CD4-positive, alpha-beta T cell treated with Interleukin-6 for 4 hours (primary cell): ENCODE data around the gene TIPIN.
A peak's percentile ranks its signal among the peaks of the same experiment; 100 is the strongest.

ENCODE experiments used
- DNase-seq: peaks from one replicate; pipeline ENCODE4 v3.0.0-alpha.2; 2020; ENCODE audit warnings: mixed read lengths

Gene TIPIN

DNA sequence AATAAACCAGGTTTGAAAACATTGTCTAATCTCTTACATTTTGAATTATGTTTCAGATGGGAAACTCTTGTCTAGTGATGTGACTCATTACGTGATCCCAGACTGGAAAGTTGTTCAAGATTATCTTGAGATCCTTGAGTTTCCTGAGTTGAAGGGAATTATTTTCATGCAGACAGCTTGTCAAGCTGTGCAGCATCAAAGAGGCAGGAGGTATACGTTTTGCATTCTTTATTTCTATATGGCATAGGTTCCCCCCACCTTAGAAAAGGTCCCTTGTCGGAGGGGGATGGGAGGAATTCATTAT, 61.6 kb downstream of the TIPIN start:
- DNase-seq: no peak

DNA sequence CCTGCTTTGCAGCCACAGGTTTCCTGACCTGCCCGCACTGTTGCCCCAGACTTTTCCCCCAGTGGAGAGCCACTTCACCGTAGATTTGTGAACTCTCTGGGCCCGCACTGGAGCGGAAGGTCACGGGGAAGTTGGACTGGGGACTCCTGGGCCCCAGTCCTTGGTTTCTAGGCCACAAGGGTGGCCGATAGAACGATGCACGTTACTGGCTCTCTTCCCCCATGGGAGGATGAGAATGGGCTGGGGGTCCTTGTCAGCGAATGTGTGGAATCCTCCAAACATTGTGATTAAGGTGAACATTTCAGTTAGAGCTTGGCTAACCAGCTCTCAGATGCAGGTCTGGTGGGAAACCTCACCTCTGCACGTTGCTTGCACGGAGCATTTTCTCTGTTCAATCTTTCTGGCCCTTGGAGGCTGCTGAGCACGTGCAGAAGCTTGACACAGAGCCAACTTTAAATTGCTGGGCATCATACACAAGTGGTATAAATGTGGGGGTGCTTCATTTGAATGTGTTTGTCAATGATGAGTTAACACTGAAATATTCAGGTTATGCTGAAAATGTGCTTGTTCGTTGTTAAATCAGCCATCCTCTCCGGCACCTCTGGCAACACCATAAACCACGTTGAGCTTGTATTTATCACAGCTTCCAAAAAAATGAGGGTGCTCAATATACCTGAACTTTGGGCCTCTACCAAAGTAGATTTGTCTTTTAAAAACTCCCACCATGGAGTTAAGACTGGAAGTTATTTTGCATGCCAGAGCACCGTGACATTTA, 62.1 kb downstream of the TIPIN start:
- peak; percentile 19 for DNase-seq

DNA sequence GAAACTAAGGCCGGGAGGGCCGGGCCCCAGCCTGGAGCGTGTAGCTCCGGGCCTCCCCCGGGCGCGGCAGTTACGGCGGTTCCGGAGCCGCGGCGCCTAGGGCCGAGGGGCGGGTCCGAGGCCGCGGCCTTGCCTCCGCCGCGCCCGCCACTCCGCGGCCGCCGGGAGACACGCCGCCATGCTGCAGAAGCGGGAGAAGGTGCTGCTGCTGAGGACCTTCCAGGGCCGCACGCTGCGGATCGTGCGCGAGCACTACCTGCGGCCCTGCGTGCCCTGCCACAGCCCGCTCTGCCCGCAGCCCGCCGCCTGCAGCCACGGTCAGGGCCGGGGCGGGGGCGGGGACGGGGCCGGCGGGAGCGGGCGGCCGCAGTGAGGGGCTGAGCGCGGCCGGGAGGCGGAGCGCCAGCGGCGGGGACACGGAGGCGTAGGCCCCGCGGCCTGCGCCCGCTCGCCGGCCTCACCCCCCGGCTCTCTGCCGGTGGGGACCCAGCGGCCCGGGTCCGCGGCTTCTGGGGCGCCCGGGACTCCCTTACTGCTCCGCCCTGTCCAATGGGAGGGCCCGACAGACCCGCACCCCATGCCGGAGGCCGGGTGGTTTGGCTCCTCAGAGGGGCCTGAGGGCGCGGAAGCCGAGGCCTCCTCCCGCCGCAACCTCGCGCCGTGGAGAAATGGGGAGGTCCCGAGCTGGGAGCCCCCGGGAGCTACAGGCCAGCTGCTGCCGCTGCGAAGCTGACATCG, 62.9 kb downstream of the TIPIN start, which contains the start of gene DIS3L:
TSS of gene DIS3L (plus strand) at position 150 of the 738 bp plus-strand sequence. CDS start at position 179, 29 bp downstream.
- DNase-seq: peak; percentile 75

DNA sequence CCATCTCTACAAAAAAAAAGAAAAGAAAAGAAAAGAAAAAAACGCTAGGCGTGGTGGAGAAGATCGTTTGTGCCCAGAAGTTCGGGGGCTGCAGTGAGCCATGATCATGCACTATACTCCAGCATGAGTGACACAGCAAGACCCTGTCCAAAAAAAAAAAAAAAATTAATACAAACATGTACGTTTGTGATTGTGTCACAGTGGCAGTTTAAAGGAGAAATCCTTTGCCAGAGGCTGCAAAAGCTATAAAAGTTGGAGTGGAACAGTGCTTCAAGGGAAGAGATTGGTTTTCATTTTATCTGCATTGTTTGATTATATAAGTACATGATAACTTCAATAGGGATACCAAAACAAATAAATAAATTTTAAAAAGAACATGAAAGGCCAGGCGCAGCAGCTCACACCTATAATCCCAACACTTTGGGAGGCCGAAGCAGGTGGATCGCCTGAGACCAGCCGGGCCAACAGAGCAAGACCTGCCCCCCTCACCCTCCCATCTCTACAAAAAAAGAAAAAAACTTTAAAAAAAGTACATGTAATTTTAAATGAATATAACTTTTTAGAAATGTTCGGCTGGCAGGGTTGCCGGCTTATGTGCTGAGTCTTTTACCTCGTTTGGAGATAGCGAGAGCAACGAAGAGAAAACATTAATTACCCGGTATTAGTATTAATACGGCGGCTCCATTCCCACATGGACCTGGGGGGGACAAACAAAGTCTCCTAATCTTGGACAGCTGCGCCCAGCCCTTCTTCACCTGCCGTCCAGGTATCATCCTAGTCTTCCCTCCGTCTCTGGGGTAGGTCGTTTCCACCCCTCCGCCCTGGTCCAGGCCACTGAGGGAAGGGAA, 63.7 kb downstream of the TIPIN start:
- no peak for DNase-seq

DNA sequence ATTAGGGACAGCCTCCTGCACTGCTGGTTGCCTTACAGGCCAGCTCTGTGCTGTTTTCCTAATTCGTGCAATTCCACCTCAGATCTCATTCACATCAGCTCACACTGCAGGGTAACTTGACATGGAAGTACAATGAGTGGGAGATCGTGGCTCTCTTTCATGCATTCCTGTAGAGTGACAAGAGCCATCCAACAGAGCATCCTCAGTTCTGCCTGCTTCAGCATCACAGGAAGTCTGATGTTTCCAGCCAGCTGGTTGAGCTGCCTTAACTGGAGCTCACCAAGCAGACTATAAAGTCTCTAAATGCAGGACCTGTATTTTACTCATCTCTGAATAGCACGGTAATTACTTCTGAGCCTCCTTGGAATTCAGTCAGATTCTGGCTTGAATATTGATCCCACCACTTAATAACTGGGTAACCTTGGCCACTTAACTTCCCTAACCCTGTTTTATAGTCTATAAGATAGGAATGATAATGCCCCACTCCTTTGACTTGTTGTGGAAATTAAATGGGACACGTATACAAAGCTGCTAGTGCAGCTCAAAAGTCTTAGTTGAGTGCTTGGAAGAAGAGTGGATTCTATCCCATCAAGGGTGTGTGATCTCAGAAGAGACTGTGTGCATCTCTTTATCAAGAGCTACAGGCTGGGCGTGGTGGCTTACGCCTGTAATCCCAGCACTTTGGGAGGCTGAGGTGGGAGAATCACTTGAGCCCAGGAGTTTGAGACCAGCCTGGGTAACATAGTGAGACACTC, 64.5 kb downstream of the TIPIN start:
- no peak for DNase-seq

DNA sequence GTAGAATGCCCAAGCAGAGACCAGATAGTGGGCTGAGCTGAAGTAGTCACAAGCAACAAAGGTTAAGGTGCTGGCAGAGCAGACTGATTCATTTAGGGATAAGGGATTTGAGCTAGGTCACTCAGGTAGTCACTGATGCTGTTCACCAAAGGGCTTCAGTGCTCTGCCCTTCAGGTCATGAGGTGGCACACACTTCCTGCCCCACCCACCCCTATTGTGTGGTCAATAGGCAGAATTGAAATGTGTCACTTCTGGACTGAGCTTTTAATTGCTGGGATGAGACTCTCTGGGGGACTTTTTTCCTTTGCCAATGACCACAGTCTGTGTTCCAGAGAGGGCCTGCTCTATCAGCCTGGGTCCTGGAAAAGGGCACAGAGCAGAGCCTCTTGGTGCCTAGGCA, 66.0 kb downstream of the TIPIN start:
- no peak for DNase-seq

DNA sequence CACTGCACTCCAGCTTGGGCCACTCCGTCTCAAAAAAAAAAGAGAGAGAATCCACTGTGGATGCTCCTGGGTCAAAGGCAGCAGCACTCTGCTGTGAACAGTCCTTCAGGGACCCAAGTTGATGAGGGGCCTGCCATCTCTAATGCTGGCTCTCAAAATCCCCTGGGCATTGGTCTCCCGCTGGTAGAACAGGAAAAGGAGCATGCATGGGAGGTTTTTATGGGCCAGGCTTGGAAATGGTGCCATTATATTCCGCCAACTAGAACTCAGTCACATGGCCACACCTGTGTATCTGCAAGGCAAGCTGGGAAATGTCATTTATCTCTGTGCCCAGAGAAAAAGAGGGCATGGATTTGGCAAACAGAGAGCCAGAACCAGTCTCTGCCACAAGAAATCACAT, 66.5 kb downstream of the TIPIN start:
- no peak for DNase-seq

DNA sequence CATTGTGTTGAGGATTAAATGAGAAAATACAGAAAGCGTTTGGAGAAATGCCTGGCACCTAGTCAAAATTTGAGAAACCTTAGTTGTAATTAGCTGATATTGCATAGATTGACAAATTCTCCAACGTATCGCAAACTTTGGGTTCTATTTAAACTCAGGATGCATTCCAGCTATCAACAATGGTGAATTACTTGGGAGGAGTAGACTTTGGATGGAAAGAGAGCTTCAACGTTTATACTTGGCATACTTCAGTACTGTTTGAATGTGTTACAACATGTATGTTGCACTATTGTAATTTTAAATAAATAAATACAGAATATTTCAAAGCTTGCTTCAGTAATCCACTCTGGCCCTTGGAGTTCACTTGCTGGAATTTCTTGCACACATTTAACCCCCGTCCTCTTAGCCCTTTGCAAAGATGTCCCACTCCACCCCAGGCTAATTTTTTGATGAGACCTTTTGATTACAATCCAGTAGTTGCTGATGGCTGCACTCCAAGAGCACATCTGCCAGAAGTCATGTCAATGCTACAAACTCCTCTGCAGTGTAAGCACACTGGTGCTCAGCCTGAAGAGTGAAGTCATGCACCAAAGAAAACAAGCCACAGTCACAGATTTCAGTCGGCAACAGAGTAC, 67.8 kb downstream of the TIPIN start:
- DNase-seq: no peak

DNA sequence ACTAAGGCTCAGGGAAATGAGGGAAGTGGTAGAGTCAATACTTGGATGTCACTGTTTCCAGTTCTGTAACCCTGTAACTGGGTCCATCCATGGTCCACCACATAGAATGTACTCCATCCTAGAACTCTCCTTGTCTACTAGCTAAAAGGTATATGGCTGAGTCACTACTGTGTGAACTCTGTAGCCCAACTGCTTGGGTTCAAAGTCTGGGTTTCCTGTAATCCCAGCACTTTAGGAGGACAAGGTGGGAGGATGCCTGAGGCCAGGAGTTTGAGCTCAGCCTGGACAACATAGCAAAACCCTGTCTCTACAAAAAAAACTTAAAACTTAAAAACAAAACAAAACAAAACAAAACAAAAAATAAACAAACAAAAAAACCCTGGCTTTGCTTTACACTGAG, 68.4 kb downstream of the TIPIN start:
- no peak for DNase-seq

DNA sequence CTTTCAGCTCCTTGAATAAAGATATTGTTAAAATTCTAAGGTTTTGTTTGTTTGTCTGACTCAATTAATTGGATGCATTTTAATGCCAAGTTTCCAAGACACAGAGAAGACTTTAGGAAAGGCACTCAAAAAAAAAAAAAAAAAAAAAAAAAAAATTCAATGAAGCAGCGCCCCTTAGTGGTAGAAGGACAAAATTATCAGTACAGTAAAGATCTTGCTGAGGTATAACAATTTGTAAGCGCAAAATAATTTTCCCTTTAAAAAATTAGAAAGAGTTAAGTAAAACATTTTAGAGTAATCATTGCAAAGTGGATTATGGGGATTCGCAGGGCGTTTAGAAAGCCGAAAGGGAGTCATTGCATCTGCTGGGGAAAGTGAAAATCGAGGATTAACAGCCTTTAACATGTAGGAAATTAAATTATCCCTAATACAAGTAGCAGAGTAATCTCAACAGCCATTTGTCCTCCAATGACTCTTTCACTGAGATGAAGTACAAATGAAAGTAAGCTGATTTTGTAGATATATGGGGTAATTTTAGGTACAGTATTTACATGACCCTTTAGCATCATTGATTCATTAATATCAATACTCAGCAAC, 68.9 kb downstream of the TIPIN start:
- no peak for DNase-seq
